ENCODE data around the gene PRAC2.

Gene PRAC2

DNA sequence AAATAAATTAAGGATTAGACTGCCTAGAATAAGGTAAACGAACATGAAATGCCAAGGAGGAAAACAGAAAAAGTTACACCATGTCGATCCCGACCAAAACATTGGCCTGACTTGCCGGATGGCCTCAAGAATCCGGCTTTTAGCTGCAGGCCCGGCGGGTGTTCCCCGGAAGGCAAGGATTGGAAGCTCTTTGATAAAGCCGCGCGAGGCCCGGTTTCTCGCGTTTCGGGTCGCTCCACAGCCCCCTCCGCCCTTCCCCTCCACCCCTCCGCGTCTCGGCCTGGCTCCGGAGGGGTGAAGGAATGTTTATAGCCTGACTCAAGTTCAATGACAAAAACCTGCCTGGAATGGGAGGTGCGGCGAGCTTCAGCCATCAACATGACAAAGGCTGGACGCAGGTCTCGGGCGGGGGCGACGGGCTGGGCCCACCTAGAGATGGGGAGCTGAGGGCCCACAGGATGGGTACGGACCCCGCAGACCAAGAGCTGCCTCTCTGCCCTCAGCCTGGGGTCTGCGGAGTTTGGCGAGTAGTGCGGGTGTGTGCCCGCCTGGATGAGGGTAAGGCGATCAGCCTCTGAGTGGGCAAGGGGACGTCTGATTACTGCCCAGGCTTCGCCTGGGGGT lies 3.2 kb upstream of the PRAC2 start:
- no peak overlapping the region for H3K4ac ChIP-seq (ENCODE audit: low read depth, low read length)
- H3K79me2 ChIP-seq (ENCODE audit: control insufficient read depth, insufficient read depth, low read length, poor library complexity) = no peaks in the 10 kb centered on the region
- no peak overlapping the region for H4K12ac ChIP-seq (ENCODE audit: low read depth, low read length)
- H3K4me1 ChIP-seq (ENCODE audit: control insufficient read depth in 1 of 2, insufficient read depth in 2 of 2, low read length in 2 of 2) = peaks cover 6 to 11% of the 10 kb centered on the region in 2 experiments
- no peak overlapping the region for H3K9ac ChIP-seq (ENCODE audit: low read length)
- no peaks in the 10 kb centered on the region for H3K79me1 ChIP-seq (ENCODE audit: low read length)
- H3K4me2 ChIP-seq (ENCODE audit: low read length) = peak overlapping the region; percentile 42
- H3K4me3 ChIP-seq (ENCODE audit: low read depth, low read length) = no peak overlapping the region
- no peak overlapping the region for H2BK12ac ChIP-seq (ENCODE audit: low read length)
- H3K36me3 ChIP-seq (ENCODE audit: control insufficient read depth in 1 of 2, insufficient read depth in 2 of 2, low read length in 2 of 2) = no peaks in the 10 kb centered on the region
- H2AK5ac ChIP-seq (ENCODE audit: low read length) = no peak overlapping the region
- no peak overlapping the region for H4K91ac ChIP-seq (ENCODE audit: low read depth, low read length)
- H2BK5ac ChIP-seq (ENCODE audit: low read depth, low read length, poor library complexity) = no peak overlapping the region
- H3K18ac ChIP-seq (ENCODE audit: low read length) = no peak overlapping the region
- H3K27ac ChIP-seq (ENCODE audit: low read depth, low read length) = no peak overlapping the region
- peak in 1 of 2 donors; percentile 9 for DNase-seq
- H3K9me3 ChIP-seq (ENCODE audit: insufficient read depth, low read depth, low read length) = peaks cover 2% of the 10 kb centered on the region
- H3K27me3 ChIP-seq (ENCODE audit: insufficient read depth, low read length) = peaks cover 64% of the 10 kb centered on the region
- WGBS (ENCODE audit: extremely low coverage, insufficient coverage, insufficient read length) = no CpG with 5 or more reads among the region's 37 CpGs
- H4K8ac ChIP-seq (ENCODE audit: low read depth, low read length) = no peak overlapping the region
- no peak overlapping the region for H3K14ac ChIP-seq (ENCODE audit: low read length)
- H2BK120ac ChIP-seq (ENCODE audit: insufficient read depth, low read length, poor library complexity) = no peak overlapping the region
- H2AFZ ChIP-seq (ENCODE audit: insufficient read depth, low read length, poor library complexity) = no peak overlapping the region
- no peak overlapping the region for H3K23ac ChIP-seq (ENCODE audit: low read length)

DNA sequence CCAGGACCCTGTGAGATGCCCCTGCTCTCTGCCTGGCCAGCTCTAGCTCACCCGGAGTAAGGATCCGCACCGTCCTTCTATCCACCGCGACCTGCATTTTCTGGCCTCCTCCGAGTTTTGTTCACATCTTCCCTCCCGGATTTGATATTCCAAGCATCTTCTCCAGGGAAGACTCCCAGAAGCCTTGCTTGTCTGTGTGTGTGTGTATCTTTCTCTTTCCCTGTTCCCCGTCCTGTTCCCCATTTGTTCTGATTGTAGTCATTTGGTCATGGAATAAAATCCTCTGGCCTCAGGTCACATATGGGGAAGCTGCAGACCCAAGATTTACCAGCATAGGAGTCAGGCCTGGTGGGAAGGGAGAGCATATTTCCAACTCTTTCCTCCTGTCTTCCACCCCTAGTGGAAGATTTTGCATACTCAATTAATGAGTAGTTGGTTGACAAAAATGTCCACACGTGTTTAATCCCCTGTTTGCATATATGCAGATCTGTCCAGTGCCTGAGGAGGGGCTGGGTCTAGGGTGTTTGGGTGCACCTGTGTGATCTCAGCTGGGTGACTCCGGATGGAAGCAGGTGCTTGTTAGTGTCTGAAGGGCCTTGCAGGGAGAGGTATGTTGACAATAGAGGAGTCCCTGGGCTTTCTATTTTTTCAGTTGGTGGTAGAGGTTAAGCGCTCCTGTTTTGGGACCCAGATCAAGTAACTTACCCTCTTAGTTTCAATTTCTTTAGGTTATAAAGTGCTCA lies 2.5 kb upstream of the PRAC2 start:
- H4K91ac ChIP-seq (ENCODE audit: low read depth, low read length) = no peak overlapping the region
- no peak overlapping the region for H3K18ac ChIP-seq (ENCODE audit: low read length)
- DNase-seq = no peak
- no peak overlapping the region for H2AK5ac ChIP-seq (ENCODE audit: low read length)
- no peak overlapping the region for H3K4me3 ChIP-seq (ENCODE audit: low read depth, low read length)
- no peak overlapping the region for H2BK120ac ChIP-seq (ENCODE audit: insufficient read depth, low read length, poor library complexity)
- peaks cover 6 to 11% of the 10 kb centered on the region in 2 experiments for H3K4me1 ChIP-seq (ENCODE audit: control insufficient read depth in 1 of 2, insufficient read depth in 2 of 2, low read length in 2 of 2)
- H2BK12ac ChIP-seq (ENCODE audit: low read length) = no peak overlapping the region
- H3K27me3 ChIP-seq (ENCODE audit: insufficient read depth, low read length) = peaks cover 71% of the 10 kb centered on the region
- H3K9ac ChIP-seq (ENCODE audit: low read length) = no peak overlapping the region
- H2AFZ ChIP-seq (ENCODE audit: insufficient read depth, low read length, poor library complexity) = no peak overlapping the region
- H3K36me3 ChIP-seq (ENCODE audit: control insufficient read depth in 1 of 2, insufficient read depth in 2 of 2, low read length in 2 of 2) = no peaks in the 10 kb centered on the region
- no peak overlapping the region for H4K8ac ChIP-seq (ENCODE audit: low read depth, low read length)
- no CpG with 5 or more reads among the region's 11 CpGs for WGBS (ENCODE audit: extremely low coverage, insufficient coverage, insufficient read length)
- H3K9me3 ChIP-seq (ENCODE audit: insufficient read depth, low read depth, low read length) = peaks cover 4% of the 10 kb centered on the region
- H3K4ac ChIP-seq (ENCODE audit: low read depth, low read length) = no peak overlapping the region
- no peak overlapping the region for H3K27ac ChIP-seq (ENCODE audit: low read depth, low read length)
- no peaks in the 10 kb centered on the region for H3K79me1 ChIP-seq (ENCODE audit: low read length)
- no peak overlapping the region for H2BK5ac ChIP-seq (ENCODE audit: low read depth, low read length, poor library complexity)
- H4K12ac ChIP-seq (ENCODE audit: low read depth, low read length) = no peak overlapping the region
- no peak overlapping the region for H3K14ac ChIP-seq (ENCODE audit: low read length)
- H3K4me2 ChIP-seq (ENCODE audit: low read length) = no peak overlapping the region
- H3K79me2 ChIP-seq (ENCODE audit: control insufficient read depth, insufficient read depth, low read length, poor library complexity) = no peaks in the 10 kb centered on the region
- no peak overlapping the region for H3K23ac ChIP-seq (ENCODE audit: low read length)

DNA sequence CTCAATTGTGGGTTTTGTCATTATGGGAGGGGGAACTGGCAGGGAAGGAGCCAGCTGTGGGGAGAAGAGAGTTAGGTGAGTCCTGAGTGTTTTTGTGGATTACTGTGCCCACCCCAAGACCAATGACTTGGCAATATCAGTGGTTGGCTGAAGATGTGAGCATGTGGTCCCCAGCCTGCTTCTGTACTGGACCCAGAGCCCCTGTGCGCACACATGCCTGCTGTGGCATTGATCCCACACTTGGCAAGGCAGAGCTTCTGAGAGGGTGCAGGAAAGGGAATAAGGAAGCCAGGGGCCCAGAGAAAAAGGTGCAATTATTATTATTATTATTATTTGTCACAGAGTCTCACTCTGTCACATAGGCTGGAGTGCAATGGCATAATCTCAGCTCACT lies 2.0 kb upstream of the PRAC2 start:
- Histone ChIP-seq H2BK120ac (ENCODE audit: insufficient read depth, low read length, poor library complexity) (no peak overlapping the region), H3K27me3 (ENCODE audit: insufficient read depth, low read length) (peaks cover 77% of the 10 kb centered on the region), H2AK5ac (ENCODE audit: low read length) (no peak overlapping the region), H4K91ac (ENCODE audit: low read depth, low read length) (no peak overlapping the region), H3K79me2 (ENCODE audit: control insufficient read depth, insufficient read depth, low read length, poor library complexity) (no peaks in the 10 kb centered on the region), H3K9me3 (ENCODE audit: insufficient read depth, low read depth, low read length) (peaks cover 4% of the 10 kb centered on the region), H2BK5ac (ENCODE audit: low read depth, low read length, poor library complexity) (no peak overlapping the region), H3K9ac (ENCODE audit: low read length) (no peak overlapping the region), H3K23ac (ENCODE audit: low read length) (no peak overlapping the region), H3K79me1 (ENCODE audit: low read length) (no peaks in the 10 kb centered on the region), H2AFZ (ENCODE audit: insufficient read depth, low read length, poor library complexity) (no peak overlapping the region), H3K4ac (ENCODE audit: low read depth, low read length) (no peak overlapping the region), H3K4me1 (ENCODE audit: control insufficient read depth in 1 of 2, insufficient read depth in 2 of 2, low read length in 2 of 2) (peaks cover 6 to 11% of the 10 kb centered on the region in 2 experiments), H3K4me3 (ENCODE audit: low read depth, low read length) (no peak overlapping the region), H4K12ac (ENCODE audit: low read depth, low read length) (no peak overlapping the region), H3K27ac (ENCODE audit: low read depth, low read length) (no peak overlapping the region), H3K14ac (ENCODE audit: low read length) (no peak overlapping the region), H3K36me3 (ENCODE audit: control insufficient read depth in 1 of 2, insufficient read depth in 2 of 2, low read length in 2 of 2) (no peaks in the 10 kb centered on the region), H3K18ac (ENCODE audit: low read length) (no peak overlapping the region), H4K8ac (ENCODE audit: low read depth, low read length) (no peak overlapping the region), H2BK12ac (ENCODE audit: low read length) (no peak overlapping the region), H3K4me2 (ENCODE audit: low read length) (no peak overlapping the region)
- no CpG with 5 or more reads among the region's 1 CpG for WGBS (ENCODE audit: extremely low coverage, insufficient coverage, insufficient read length)
- no peak for DNase-seq

DNA sequence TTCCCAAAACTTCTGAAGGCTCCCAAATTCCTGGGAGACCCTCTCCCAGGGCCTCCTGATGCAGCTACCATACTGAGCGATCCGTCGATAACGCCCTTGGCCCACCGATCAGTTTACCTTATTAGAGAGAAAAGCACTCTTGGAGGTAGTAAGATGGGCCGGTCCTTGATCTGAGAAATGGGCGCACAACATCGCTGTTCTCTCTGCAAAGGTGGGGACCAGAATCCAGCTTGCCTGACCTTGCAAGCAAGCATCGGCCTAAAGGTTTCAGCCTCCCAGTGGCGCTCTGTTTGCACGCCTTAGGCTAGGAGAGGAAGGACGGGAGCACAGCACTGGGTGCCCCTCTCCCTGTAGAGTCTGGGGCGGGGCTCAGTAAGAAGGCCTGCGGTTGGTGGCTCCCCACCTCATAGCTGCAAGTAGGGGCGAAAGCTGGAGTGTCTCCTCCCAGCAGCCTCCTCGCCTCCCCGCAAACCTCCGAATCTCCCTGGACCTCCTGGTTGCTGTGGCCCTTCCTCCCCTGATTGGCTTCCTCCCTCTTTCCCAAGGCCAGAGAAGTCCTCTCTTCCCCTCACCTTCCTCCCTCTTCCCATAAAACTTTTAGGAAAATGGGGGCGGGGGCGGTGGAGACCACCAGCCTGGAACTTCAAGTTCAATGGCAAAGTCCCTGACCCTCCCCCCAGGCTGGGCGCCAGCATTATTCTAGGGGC lies 631 bp upstream of the PRAC2 start, which contains the start of gene PRAC1:
TSS of gene PRAC1 (minus strand) at position 318 of the 707 bp plus-strand sequence. CDS start at position 192, 126 bp downstream.
- Histone ChIP-seq H2BK120ac (ENCODE audit: insufficient read depth, low read length, poor library complexity) (no peak within 1 kb of the TSS), H3K9me3 (ENCODE audit: insufficient read depth, low read depth, low read length) (peaks cover 9% of the 10 kb centered on the region), H4K91ac (ENCODE audit: low read depth, low read length) (no peak within 1 kb of the TSS), H3K14ac (ENCODE audit: low read length) (no peak within 1 kb of the TSS), H3K79me1 (ENCODE audit: low read length) (no peaks in the 10 kb centered on the region), H3K18ac (ENCODE audit: low read length) (no peak within 1 kb of the TSS), H3K4me1 (ENCODE audit: control insufficient read depth in 1 of 2, insufficient read depth in 2 of 2, low read length in 2 of 2) (peaks cover 6 to 11% of the 10 kb centered on the region in 2 experiments), H2AK5ac (ENCODE audit: low read length) (no peak within 1 kb of the TSS), H3K27me3 (ENCODE audit: insufficient read depth, low read length) (peaks cover 90% of the 10 kb centered on the region), H2BK5ac (ENCODE audit: low read depth, low read length, poor library complexity) (no peak within 1 kb of the TSS), H3K4me3 (ENCODE audit: low read depth, low read length) (no peak within 1 kb of the TSS), H3K9ac (ENCODE audit: low read length) (no peak within 1 kb of the TSS), H3K36me3 (ENCODE audit: control insufficient read depth in 1 of 2, insufficient read depth in 2 of 2, low read length in 2 of 2) (no peaks in the 10 kb centered on the region), H2AFZ (ENCODE audit: insufficient read depth, low read length, poor library complexity) (no peak within 1 kb of the TSS), H2BK12ac (ENCODE audit: low read length) (no peak within 1 kb of the TSS), H3K79me2 (ENCODE audit: control insufficient read depth, insufficient read depth, low read length, poor library complexity) (no peaks in the 10 kb centered on the region), H3K27ac (ENCODE audit: low read depth, low read length) (no peak within 1 kb of the TSS), H4K8ac (ENCODE audit: low read depth, low read length) (no peak within 1 kb of the TSS), H3K4ac (ENCODE audit: low read depth, low read length) (no peak within 1 kb of the TSS), H3K4me2 (ENCODE audit: low read length) (peak within 1 kb of the TSS; percentile 31), H3K23ac (ENCODE audit: low read length) (no peak within 1 kb of the TSS), H4K12ac (ENCODE audit: low read depth, low read length) (no peak within 1 kb of the TSS)
- DNase-seq = no peak
- WGBS (ENCODE audit: extremely low coverage, insufficient coverage, insufficient read length) = no CpG with 5 or more reads among the region's 21 CpGs
